ENCODE results near the gene VAT1.

The VAT1 gene

GRCh38 chr17:42967925-42968324 lies 54.3 kb downstream of the VAT1 start:
- DNase-seq: no peak
